Activated naive CD4-positive, alpha-beta T cell (primary cell): ENCODE results near the gene CACNA2D3.
"Not testable (repeated sequence)": the region's sequence is repeated elsewhere in the genome, so short reads cannot be mapped to it uniquely, and the experiment has no call there.

ENCODE experiments used
- DNase-seq, 4 experiments: peaks; one replicate each; lab custom pipeline; 2025; lab: John Stamatoyannopoulos, UW

Gene CACNA2D3

DNA sequence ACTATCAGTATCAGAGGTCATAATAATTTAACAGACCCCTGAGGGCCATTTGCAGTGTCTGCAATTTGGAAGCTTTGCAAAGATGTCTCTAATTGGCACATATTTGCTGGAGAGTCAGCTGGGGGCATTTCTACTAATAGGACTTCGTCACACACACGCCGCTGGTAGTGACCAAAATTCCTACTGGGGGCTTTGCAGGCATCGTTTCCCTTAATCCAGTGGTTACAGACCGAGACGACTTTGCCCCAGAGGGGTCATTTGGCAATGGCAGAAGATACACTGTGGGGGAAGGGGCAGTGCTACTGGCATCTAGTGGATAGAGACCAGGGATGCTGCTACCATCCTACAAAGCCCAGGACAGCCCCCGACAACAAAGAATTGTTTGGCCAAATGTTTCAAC is 956.5 kb downstream of the CACNA2D3 start:
- no peak for DNase-seq

DNA sequence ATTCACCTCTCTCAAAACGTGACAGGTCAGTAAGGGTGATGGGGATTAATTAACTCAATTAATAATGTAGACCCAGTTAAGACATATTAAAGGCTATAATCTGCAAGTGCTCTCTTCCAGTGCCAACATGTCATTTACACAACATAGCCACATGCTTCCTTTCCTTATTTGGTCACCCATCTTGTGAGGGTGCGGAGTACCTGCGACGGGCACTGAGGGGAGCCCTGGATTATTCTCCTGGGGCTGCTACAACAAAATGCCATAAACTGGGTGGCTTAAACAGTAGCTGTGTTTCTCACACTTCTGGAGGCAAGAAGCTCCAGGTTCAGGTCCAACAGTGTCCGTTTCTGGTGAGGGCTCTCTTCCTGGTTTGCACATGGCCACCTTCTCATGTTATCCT is 962.9 kb downstream of the CACNA2D3 start:
- DNase-seq: no peak

DNA sequence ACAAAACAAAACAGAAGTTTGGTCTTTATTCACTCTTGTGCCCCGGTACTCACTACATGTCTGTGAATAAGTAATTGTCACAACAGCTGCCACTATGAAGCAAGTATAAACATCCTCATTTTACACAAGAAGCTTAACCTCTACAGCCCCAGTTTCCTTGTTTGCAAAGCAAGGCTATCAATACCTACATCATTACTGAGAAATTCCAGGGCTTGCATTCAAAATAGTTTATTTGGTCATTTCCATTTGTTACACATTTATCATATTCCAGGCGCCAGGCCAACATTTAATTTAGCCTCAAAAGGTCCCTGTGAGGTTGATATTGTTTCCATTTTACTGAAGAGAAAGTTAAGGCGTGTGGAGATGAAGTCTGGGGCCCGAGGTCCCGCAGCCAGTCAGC is 966.9 kb downstream of the CACNA2D3 start:
- no peak for DNase-seq

DNA sequence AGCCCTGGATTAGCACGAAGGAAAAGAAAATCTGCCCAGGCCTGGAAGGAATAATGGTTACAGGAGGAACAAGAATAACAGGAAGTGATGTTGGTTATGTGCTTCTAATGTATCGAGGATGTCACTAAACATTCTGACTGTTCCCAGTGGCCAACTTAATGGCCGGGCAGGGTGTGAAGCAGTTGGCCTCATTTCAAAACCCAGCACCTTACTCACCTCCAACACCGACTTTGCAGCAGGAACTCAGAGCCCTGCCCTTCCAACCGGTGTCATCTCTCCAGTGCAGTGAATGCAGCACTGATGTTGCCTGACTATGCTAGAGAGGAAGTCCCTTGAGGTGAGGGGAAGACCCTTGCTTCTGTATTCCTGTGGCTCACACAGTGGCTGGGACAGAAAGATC is 967.9 kb downstream of the CACNA2D3 start:
- DNase-seq: no peak

DNA sequence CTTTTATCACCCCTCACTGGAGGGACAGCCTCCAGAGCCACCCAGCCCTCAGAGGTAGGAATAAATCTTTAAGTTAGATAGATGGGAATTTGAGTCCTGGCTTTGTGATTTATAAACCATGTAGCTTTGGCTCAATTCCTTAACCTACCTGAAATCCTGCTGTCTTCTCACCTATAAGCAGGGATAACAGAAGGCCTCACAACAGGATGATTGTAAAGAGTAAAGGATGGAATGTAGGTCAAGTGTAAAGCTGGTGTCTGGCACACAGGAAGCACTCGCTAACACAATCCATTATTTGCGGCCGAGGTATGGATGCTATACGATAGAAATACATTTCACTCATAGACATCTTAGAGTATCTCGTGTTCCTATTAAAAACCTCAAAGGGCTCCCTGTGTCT is 968.4 kb downstream of the CACNA2D3 start:
- DNase-seq: no peak

DNA sequence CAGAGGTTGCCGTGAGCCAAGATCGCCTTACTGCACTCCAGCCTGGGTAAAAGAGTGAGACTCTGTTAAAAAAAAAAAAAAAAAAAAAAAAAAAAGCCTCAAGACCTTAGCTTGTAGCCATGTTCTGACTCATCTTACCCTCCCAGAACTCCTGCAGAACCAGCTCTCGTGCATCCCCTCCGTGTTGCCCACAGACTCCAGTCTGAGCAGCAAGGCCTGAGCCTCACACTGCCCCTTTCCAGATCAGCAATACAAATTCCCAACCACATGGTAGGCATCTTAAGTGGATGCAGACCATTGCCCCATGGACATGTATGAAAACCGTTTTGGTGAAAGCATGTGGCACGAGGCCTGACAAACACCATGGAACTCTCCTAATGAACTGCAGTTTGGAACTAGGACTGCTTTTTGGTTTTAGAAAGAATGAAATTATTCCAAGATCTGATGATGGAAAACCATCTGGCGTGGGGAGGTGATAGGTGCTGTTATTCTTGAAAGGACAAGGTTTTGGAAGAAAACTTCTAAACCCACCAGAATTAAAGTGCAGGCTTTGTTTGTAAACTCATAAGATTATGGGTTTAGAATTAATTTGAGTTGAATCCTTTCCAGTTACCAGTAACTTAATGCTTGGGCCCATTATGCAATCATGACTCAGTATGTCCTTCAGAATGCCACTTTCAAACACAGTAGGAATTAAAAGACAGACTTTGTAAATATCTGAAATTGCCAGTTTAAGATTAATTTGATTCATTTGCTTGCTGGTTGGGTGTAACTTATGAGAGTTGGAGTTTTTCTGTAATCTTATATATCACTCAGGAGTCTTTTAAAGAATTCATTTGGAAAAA is 969.3 kb downstream of the CACNA2D3 start:
- no peak for DNase-seq

DNA sequence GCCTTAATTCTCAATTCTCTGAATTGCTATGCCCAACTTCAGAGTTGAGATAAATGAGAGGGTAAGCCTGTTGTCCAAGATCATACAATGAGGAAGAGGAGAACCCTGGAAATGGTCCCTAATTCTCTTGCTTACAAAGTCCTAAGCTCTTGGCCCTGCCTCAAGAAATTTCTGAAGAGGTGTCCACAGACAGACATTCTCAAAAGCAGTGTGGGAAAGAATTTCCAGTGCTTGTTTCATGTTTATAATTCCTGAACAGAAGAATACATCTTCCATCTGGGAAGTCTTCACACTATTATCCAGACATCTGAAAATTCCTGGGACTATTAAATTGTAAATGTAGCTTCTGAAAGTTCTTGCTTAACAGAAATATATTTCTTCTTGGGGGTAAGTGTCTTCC is 972.3 kb downstream of the CACNA2D3 start:
- no peak for DNase-seq

DNA sequence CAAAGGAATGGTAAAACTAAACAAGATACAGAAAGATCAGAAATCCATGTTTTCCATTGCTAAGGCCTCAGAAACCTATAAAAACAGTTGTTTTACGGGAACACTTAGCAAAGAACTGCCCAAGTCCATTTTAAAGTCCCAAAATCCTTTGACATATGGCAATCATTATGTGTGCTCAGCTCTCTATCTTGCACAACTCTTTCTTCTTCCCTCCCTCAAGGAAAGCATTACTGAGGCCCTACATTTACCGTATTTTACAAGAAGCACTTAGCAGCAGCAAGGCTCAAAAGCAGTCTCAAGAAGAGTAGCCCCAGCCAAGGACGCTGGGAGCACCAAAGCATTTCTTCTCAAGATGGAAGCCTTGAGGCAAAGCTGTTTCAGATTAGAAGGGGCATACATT is 975.1 kb downstream of the CACNA2D3 start:
- DNase-seq: no peak

DNA sequence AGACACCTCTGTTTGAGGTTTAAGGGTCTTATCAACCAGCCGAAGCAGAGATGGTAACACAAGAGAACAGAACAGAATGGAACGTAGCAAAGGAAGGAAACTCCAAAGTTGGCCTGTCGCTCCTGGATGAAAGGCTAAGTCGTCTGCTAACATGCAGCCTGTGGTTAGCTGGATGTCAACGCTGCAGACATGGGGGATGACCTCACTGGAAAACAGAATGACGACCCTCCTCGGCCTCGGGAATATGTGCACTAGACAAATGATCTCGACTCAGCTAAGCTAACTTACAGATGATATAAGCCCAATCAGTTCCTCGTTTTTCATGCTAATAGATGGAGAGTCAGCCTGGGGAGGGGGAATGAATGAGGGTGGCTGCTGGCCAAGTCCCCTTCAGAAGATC is 983.3 kb downstream of the CACNA2D3 start:
- no peak for DNase-seq

DNA sequence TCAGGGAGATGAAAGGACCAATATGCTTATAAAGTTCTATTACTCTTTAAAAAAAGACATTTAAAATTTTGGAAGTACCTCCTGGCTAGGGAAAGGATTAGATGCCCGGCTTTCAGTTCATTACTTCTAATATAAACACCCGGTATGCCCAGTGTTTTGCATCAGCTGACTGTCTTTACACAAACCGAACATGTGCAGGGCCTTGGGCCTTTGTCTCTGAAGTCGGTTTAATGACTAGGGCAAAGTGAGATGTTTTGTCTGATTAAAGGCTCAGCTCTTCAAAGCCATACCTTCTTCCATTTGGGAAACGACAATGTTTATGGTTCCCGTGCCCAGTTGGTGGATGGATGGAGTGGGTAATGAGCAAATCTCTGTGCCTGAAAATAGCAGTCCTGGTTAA is 984.8 kb downstream of the CACNA2D3 start:
- DNase-seq: no peak

DNA sequence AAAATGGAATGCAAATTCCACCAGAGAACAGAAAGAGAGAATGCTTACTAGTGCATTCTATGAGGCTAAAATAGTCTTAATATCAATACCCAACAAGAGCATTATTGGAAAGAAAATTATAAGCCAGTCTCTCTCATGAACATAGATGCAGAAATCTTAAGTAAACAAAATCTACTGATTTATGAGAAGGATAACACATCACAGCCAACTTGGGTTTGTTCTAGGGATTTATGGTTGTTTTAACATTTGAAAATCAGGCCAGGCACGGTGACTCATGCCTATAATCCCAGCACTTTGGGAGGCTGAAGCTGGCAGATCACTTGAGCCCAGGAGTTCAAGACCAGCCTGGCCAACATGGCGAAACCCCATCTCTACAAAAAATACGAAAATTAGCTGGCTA is 989.6 kb downstream of the CACNA2D3 start:
- DNase-seq: not testable (repeated sequence)

DNA sequence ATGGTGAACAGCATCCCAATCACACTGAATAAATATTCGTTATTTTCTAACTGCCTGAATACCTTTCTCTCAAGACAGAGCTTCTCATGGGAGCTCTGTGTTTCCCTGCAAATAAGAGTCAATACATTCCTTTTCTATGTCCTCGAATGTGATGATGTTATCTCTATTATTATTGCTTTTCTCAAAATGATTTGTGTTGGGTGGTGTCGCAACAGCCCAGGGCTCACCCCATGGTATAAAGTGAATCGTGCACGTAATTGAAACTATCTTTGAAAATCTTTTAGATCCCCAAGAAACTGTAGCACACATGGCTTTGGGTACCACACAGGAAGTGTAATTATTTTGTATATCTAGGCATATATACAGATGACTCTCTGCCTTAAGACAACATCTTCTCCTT is 996.1 kb downstream of the CACNA2D3 start:
- no peak for DNase-seq

DNA sequence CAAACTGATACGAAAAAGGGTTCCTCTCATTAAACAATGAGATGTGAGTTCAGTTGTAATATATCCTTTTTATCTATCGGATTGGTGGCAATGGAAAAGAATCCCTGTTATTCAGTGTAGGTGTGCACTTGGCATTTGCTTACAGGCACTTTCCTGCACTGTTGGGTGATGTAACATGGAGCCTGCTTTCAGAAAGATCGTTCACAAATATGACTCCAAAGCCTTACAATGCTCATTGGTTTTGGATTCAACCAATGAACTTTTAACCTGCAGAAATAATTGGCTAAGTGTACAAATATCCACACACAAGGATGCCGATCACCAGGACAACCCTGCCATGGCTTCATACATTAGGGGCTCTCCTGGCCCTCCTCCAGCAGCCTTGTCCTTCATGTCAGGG is 996.9 kb downstream of the CACNA2D3 start:
- no peak for DNase-seq

DNA sequence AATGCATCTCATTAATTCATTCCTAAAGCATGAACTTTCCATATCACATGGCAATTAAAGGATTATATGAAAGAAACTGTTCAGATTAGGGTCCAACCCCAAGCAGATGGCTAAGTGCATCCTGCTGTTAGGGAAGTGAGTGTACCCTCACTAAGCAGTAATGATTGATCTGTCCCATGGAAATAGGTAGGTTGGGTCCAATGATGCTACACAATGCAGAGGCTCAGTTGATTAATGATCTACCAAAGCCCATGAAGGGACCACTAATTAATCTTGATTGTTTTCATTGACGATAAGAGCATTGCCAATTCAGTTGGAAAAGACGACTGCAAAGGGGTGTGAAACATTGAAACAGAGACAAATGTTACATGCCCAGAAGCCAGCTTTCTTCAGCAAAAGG is 1000.0 kb downstream of the CACNA2D3 start:
- DNase-seq: no peak
